Esophagus muscularis mucosa (tissue), 3 donors: Measurements from ENCODE around the gene PIP4K2B.
"Not testable (repeated sequence)": the region's sequence is repeated elsewhere in the genome, so short reads cannot be mapped to it uniquely, and the experiment has no call there.

ENCODE experiments used
- POLR2AphosphoS5 ChIP-seq, 2 donors: sonication (generic); formaldehyde crosslinking; IDR thresholded peaks; one replicate each; pipeline ENCODE4 v1.6.1; 2017; ENCODE audit warnings: antibody characterized with exemption in 2 of 2
- TF ChIP-seq, protein P1 (sequence below), 3 experiments: fragments of 200-600 bp in 2 of 3; fragments of 450-650 bp in 1 of 3; sonication (generic) in 2 of 3; IDR thresholded peaks; one replicate each; pipeline ENCODE4 v1.5.1; 2017 to 2019; ENCODE audit warnings: antibody characterized with exemption in 3 of 3, mild to moderate bottlenecking in 2 of 3, moderate library complexity in 1 of 3

DNA sequence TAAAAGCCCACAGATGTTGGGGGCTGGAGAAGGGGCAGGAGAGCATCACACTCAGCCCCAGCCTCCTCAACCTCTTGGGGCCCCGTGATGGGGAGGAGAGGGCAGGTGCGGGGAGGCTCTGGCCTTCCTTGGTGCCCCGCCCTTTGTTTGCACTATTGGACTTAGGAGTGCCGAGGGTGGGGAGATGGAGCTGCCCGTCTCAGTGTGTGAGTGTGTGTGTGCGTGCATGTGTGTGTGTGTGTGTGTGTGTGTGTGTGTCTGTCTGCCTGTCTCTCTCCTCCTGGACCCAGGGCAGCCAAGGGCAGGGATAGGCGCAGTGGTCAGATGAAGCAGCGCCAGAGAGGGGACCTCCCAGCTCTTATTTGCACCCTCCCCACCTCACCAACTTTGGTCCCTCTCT, 73.2 kb downstream of the PIP4K2B start:
- TF ChIP-seq, protein P1, sequence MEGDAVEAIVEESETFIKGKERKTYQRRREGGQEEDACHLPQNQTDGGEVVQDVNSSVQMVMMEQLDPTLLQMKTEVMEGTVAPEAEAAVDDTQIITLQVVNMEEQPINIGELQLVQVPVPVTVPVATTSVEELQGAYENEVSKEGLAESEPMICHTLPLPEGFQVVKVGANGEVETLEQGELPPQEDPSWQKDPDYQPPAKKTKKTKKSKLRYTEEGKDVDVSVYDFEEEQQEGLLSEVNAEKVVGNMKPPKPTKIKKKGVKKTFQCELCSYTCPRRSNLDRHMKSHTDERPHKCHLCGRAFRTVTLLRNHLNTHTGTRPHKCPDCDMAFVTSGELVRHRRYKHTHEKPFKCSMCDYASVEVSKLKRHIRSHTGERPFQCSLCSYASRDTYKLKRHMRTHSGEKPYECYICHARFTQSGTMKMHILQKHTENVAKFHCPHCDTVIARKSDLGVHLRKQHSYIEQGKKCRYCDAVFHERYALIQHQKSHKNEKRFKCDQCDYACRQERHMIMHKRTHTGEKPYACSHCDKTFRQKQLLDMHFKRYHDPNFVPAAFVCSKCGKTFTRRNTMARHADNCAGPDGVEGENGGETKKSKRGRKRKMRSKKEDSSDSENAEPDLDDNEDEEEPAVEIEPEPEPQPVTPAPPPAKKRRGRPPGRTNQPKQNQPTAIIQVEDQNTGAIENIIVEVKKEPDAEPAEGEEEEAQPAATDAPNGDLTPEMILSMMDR (IDR thresholded peaks at IDR 0.05) = not testable (repeated sequence)
- TF ChIP-seq POLR2AphosphoS5 (IDR thresholded peaks at IDR 0.05) = not testable (repeated sequence)
